DMS 273 (cell line): Measurements from ENCODE around the gene HPS3.
"Not testable (repeated sequence)": the region's sequence is repeated elsewhere in the genome, so short reads cannot be mapped to it uniquely, and the experiment has no call there.

Source experiments
- DNase-seq: peaks from one replicate; lab custom pipeline; 2025; ENCODE audit not compliant: unreplicated experiment; lab: John Stamatoyannopoulos, UW

The HPS3 gene

GRCh38 chr3:149186219-149186618 lies 56.8 kb downstream of the HPS3 start:
- DNase-seq, result no peak

GRCh38 chr3:149186721-149187120 lies 57.3 kb downstream of the HPS3 start:
- DNase-seq, result no peak

- peak; percentile 23 for DNase-seq
These were observed 59.1 kb downstream of the HPS3 start for GRCh38 chr3:149188494-149188893.

GRCh38 chr3:149195221-149195620 lies 65.8 kb downstream of the HPS3 start:
- DNase-seq, result no peak

GRCh38 chr3:149196805-149197592 lies 67.6 kb downstream of the HPS3 start:
- not testable (repeated sequence) for DNase-seq

GRCh38 chr3:149197669-149198068 lies 68.2 kb downstream of the HPS3 start:
- DNase-seq, result no peak

- DNase-seq, result no peak
These were observed 69.2 kb downstream of the HPS3 start for GRCh38 chr3:149198611-149199010.

- peak; percentile 53 for DNase-seq
These were observed 70.0 kb downstream of the HPS3 start for GRCh38 chr3:149199474-149199873.

- DNase-seq, result no peak
These were observed 74.3 kb downstream of the HPS3 start for GRCh38 chr3:149203758-149204157.

GRCh38 chr3:149204390-149204991 lies 75.1 kb downstream of the HPS3 start:
- DNase-seq, result no peak

GRCh38 chr3:149207475-149207874 lies 78.0 kb downstream of the HPS3 start:
- no peak for DNase-seq

GRCh38 chr3:149209431-149209830 lies 80.0 kb downstream of the HPS3 start:
- DNase-seq, result no peak

- no peak for DNase-seq
These were observed 82.9 kb downstream of the HPS3 start for GRCh38 chr3:149212386-149212785.

- DNase-seq, result no peak
These were observed 85.3 kb downstream of the HPS3 start for GRCh38 chr3:149214702-149215101.

GRCh38 chr3:149215515-149215914 lies 86.1 kb downstream of the HPS3 start:
- DNase-seq, result no peak

- no peak for DNase-seq
These were observed 86.9 kb downstream of the HPS3 start for GRCh38 chr3:149216193-149216869.

GRCh38 chr3:149217347-149217746 lies 87.9 kb downstream of the HPS3 start:
- no peak for DNase-seq

GRCh38 chr3:149219380-149220121 lies 90.1 kb downstream of the HPS3 start:
- DNase-seq, result not testable (repeated sequence)

- no peak for DNase-seq
These were observed 92.5 kb downstream of the HPS3 start, which contains the start of gene CP for GRCh38 chr3:149221783-149222517. Gene CP, minus strand, starts transcription at chr3:149221829. Its CDS starts 37 bp downstream, at chr3:149221792.
